B cell (primary cell): ENCODE results near the gene NTN5. TPM values are rescaled to one million over a fixed set of nuclear protein-coding genes. Genes with fewer than 3 reads are reported as not detected.

Experiments
- ATAC-seq: fragments of 200-7000 bp; cut with Tn5 transposase; one replicate; pipeline ENCODE4 v1.10.0; 2021; ENCODE audit warnings: low read depth, mild to moderate bottlenecking, moderate number of reproducible peaks, moderate library complexity
- CTCF ChIA-PET: fragments of 350-600 bp; sonication (Branson Sonifier 250); formaldehyde crosslinking; loops from one replicate; lab custom pipeline; 2021; ENCODE audit warnings: antibody characterized with exemption, inconsistent platforms; lab: Charles Lee
- POLR2A ChIA-PET: fragments of 350-600 bp; sonication (Branson Sonifier 250); formaldehyde crosslinking; loops from one replicate; lab custom pipeline; 2021; ENCODE audit warnings: antibody characterized with exemption; lab: Charles Lee
- DNase-seq: peaks from one replicate; pipeline ENCODE4 v3.0.0; 2013
- H2AFZ ChIP-seq: 2 replicates; pipeline ENCODE4 v1.6.1; 2012; ENCODE audit warnings: mild to moderate bottlenecking, low read depth, low read length; ENCODE audit not compliant: insufficient read depth, poor library complexity, severe bottlenecking
- H3K27ac ChIP-seq, 2 donors: 1 replicate in 1 of 2; 2 replicates in 1 of 2; pipeline ENCODE4 v1.5.1; 2012 to 2013; ENCODE audit warnings: low read length in 2 of 2, mild to moderate bottlenecking in 2 of 2, moderate library complexity in 1 of 2
- H3K27me3 ChIP-seq, 4 experiments: fragments of 200-600 bp in 1 of 4; sonication (generic) in 1 of 4; replicated peaks in 1 of 4; 1 replicate in 2 of 4; 2 replicates in 2 of 4; pipeline versions ENCODE4 v1.6.1 to v1.7.0; 2013 to 2016; ENCODE audit warnings: low read length in 3 of 4, mild to moderate bottlenecking in 2 of 4, mixed read lengths in 1 of 4, moderate library complexity in 1 of 4; ENCODE audit not compliant: insufficient read depth in 4 of 4, control insufficient read depth in 3 of 4; ENCODE audit errors: control extremely low read depth in 1 of 4
- H3K36me3 ChIP-seq, 2 experiments: replicated peaks in 1 of 2; 1 replicate in 1 of 2; 2 replicates in 1 of 2; pipeline versions ENCODE4 v1.6.1 to v1.7.1; 2013; ENCODE audit warnings: low read length in 1 of 2; ENCODE audit not compliant: insufficient read depth in 2 of 2, control insufficient read depth in 1 of 2; ENCODE audit errors: control extremely low read depth in 1 of 2, extremely low read depth in 1 of 2
- H3K4me1 ChIP-seq, 2 donors: fragments of 200-600 bp in 1 of 2; sonication (generic) in 1 of 2; 1 replicate in 1 of 2; 2 replicates in 1 of 2; pipeline versions ENCODE4 v1.5.1 to v1.6.1; 2013 to 2017; ENCODE audit warnings: low read length in 2 of 2; ENCODE audit not compliant: control insufficient read depth in 2 of 2, insufficient read depth in 2 of 2
- H3K4me2 ChIP-seq: replicated peaks from 2 replicates; pipeline ENCODE3; 2012; ENCODE audit warnings: mild to moderate bottlenecking, low read depth, low read length; ENCODE audit not compliant: poor library complexity, severe bottlenecking
- H3K4me3 ChIP-seq, 5 experiments: fragments of 200-600 bp in 1 of 5; sonication (generic) in 1 of 5; 1 replicate in 3 of 5; 2 replicates in 2 of 5; pipeline versions ENCODE4 v1.5.1 to v1.7.0; 2011 to 2016; ENCODE audit warnings: low read length in 4 of 5, mild to moderate bottlenecking in 4 of 5, low read depth in 2 of 5, control low read depth in 1 of 5, moderate library complexity in 1 of 5; ENCODE audit not compliant: insufficient read depth in 1 of 5; ENCODE audit errors: control extremely low read depth in 1 of 5, extremely low read depth in 1 of 5
- H3K79me2 ChIP-seq: fragments of 200-600 bp; sonication (generic); one replicate; pipeline ENCODE4 v1.6.0; 2016; ENCODE audit warnings: low read length; ENCODE audit not compliant: control insufficient read depth, insufficient read depth
- H3K9ac ChIP-seq: fragments of 200-600 bp; sonication (generic); 2 replicates; pipeline ENCODE4 v1.6.1; 2017; ENCODE audit warnings: mild to moderate bottlenecking, low read length, moderate library complexity
- H3K9me3 ChIP-seq, 3 donors: one replicate each; pipeline versions ENCODE4 v1.6.1 to v1.7.1; 2013; ENCODE audit warnings: low read length in 2 of 3; ENCODE audit not compliant: control insufficient read depth in 2 of 3, insufficient read depth in 1 of 3; ENCODE audit errors: control extremely low read depth in 1 of 3
- H4K20me1 ChIP-seq: 2 replicates; pipeline ENCODE4 v1.6.0; 2012; ENCODE audit warnings: mild to moderate bottlenecking, low read length; ENCODE audit not compliant: insufficient read depth, control insufficient read depth, poor library complexity, severe bottlenecking
- H3K27ac Mint-ChIP-seq: one replicate; pipeline ENCODE4 v1.8.0; 2021; ENCODE audit warnings: mixed read lengths
- H3K27me3 Mint-ChIP-seq: one replicate; pipeline ENCODE4 v1.8.0; 2021; ENCODE audit warnings: mixed read lengths
- H3K4me1 Mint-ChIP-seq: one replicate; pipeline ENCODE4 v1.8.0; 2021; ENCODE audit warnings: mixed read lengths
- H3K4me3 Mint-ChIP-seq: one replicate; pipeline ENCODE4 v1.8.0; 2021; ENCODE audit warnings: mixed read lengths
- H3K9me3 Mint-ChIP-seq: one replicate; pipeline ENCODE4 v1.8.0; 2022; ENCODE audit warnings: mixed read lengths; ENCODE audit not compliant: insufficient read depth
- EZH2 ChIP-seq: IDR thresholded peaks from 2 replicates; pipeline ENCODE4 v1.6.1; 2012; ENCODE audit warnings: borderline replicate concordance, low read depth, mild to moderate bottlenecking, moderate library complexity, low read length; ENCODE audit not compliant: insufficient read depth, poor library complexity, severe bottlenecking
- WGBS: methylation state at CpG from one replicate; pipeline ENCODE4 v1.1.5; 2013; ENCODE audit warnings: missing lambda C conversion rate; ENCODE audit not compliant: insufficient coverage; 5-methylcytosine and 5-hydroxymethylcytosine counted together
- intact Hi-C: fragments of 100-400 bp; cut with micrococcal nuclease; formaldehyde crosslinking; loops from one replicate; pipeline ENCODE4 v1.10.0; 2022
- polyA plus RNA-seq: library from polyadenylated mRNA; depleted of rRNA; stranded (reverse); fragments of >200 nt; gene quantifications from 2 replicates; pipeline ENCODE4 v1.2.3, GENCODE V29; 2012
- total RNA-seq, 2 donors: library from RNA; stranded (reverse); fragments of 120-200 nt in 1 of 2; gene quantifications; 1 replicate in 1 of 2; 2 replicates in 1 of 2; pipeline versions ENCODE4 v1.2.3 to v1.2.4, GENCODE V29; 2013 to 2022
- TF ChIP-seq, protein P1 (sequence below): fragments of 200-600 bp; IDR thresholded peaks from one replicate; pipeline ENCODE4 v1.8.0; 2022; ENCODE audit warnings: antibody characterized with exemption, mild to moderate bottlenecking

The NTN5 gene
- total and polyA plus RNA-seq, 2 donors (not counting 1 experiment from before 2014, with no cell fraction given) = 1.2 to 1.8 TPM

DNA sequence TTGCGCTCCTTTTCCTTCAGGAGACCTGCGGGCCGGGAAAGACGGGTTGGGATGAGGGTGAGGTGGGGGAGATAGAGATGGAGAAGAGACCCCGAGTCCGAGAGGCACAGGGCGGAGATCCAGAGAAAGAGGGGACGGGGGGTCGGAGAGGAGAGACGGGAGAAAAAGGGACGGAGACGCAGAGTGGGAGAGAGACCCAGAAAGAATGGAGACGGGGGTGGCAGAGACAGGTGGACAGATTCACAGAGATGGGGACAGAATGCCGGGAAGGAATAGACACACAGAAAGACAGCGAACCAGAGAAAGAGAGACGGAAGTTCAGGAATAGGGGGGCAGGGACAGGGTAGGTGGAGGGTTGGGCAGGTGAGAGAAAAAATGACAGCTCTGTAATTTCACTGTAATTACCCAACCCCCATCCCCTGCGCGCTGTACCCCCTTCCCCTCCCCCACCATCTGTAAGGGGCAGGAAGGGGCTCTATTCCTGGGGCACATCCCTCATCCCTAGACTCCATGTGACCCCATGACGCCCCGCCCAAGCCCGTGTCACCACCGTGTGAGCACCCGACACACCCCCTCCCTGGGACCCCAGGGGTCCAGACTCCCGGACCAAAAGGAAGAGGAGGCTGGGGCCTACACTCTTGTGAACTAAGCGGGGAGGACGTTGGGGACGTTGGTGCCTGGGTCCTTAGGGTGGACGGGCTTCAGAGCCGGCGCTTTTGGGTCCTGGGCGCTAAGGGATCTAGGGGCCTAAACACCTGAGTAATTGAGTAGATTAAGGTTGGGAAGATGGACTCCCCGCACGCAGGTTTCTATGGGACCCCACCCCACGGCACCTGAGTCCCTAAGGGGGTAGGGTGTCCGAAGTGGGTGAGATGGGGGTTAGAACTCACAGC is 36.6 kb downstream of the NTN5 start:
- CTCF ChIA-PET = interaction anchor here (2.7 kb wide), 1 partner anchor 10 kb away, joined by 12 read pairs; the partner anchor contains the start of gene CA11
- POLR2A ChIA-PET = interaction anchor here (0.6 to 3.4 kb wide), 5 partner anchors 10 to 17 kb away, joined by 7 to 23 read pairs (median 14); partner anchors contain the start of genes CA11, RPL18 and SPHK2
- Mint-ChIP-seq H3K9me3 (peaks cover 4% of the 10 kb centered on the region), H3K27me3 (no peaks in the 10 kb centered on the region), H3K27ac (peak overlapping the region; percentile 100), H3K4me3 (peak overlapping the region; percentile 96), H3K4me1 (peaks cover 53% of the 10 kb centered on the region)
- ATAC-seq (no peak), DNase-seq (no peak)
- Histone ChIP-seq H3K9me3 (peaks cover 0 to 5% (median 0%) of the 10 kb centered on the region in 3 donors), H3K36me3 (peaks cover 0 to 26% of the 10 kb centered on the region in 2 experiments), H3K4me2 (peak overlapping the region; percentile 99), H3K27me3 (no peaks in the 10 kb centered on the region), H4K20me1 (peaks cover 47% of the 10 kb centered on the region), H3K4me1 (peaks cover 40 to 41% of the 10 kb centered on the region in 2 donors), H3K27ac (peak overlapping the region; percentile 82 to 89), H2AFZ (peak overlapping the region; percentile 52), H3K79me2 (peaks cover 38% of the 10 kb centered on the region), H3K9ac (peak overlapping the region; percentile 82), H3K4me3 (peak overlapping the region; percentile 74 to 98 (median 88))
- intact Hi-C loops = loop anchor here (2.0 to 10.0 kb wide), 7 partner anchors 161 to 1364 kb away; partner anchors contain the start of genes C19orf73, EMP3, FLT3LG and INAFM1
- TF ChIP-seq EZH2 = no peak
- TF ChIP-seq, protein P1, sequence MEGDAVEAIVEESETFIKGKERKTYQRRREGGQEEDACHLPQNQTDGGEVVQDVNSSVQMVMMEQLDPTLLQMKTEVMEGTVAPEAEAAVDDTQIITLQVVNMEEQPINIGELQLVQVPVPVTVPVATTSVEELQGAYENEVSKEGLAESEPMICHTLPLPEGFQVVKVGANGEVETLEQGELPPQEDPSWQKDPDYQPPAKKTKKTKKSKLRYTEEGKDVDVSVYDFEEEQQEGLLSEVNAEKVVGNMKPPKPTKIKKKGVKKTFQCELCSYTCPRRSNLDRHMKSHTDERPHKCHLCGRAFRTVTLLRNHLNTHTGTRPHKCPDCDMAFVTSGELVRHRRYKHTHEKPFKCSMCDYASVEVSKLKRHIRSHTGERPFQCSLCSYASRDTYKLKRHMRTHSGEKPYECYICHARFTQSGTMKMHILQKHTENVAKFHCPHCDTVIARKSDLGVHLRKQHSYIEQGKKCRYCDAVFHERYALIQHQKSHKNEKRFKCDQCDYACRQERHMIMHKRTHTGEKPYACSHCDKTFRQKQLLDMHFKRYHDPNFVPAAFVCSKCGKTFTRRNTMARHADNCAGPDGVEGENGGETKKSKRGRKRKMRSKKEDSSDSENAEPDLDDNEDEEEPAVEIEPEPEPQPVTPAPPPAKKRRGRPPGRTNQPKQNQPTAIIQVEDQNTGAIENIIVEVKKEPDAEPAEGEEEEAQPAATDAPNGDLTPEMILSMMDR = no peak
- 0% methylated on average over 27 of the region's 35 CpGs for WGBS
